GM21576 (cell line): Measurements from ENCODE around the gene HS3ST4.
"Not testable (repeated sequence)": the region's sequence is repeated elsewhere in the genome, so short reads cannot be mapped to it uniquely, and the experiment has no call there.

Source experiments
- ATAC-seq: cut with Tn5 transposase; IDR thresholded peaks from one replicate; pipeline ENCODE4 v1.9.1; 2021; ENCODE audit warnings: mild to moderate bottlenecking, moderate library complexity; ENCODE audit not compliant: unreplicated experiment

Gene HS3ST4

GRCh38 chr16:26071101-26071866 is 379.5 kb downstream of the HS3ST4 start:
- no peak for ATAC-seq

GRCh38 chr16:26078716-26079355 is 387.1 kb downstream of the HS3ST4 start:
- ATAC-seq, result no peak

- no peak for ATAC-seq
Measured at GRCh38 chr16:26087091-26087490, 395.3 kb downstream of the HS3ST4 start.

- no peak for ATAC-seq
Measured at GRCh38 chr16:26091511-26091910, 399.8 kb downstream of the HS3ST4 start.

GRCh38 chr16:26098206-26098605 is 406.4 kb downstream of the HS3ST4 start:
- not testable (repeated sequence) for ATAC-seq

GRCh38 chr16:26102369-26102768 is 410.6 kb downstream of the HS3ST4 start:
- ATAC-seq, result no peak

GRCh38 chr16:26108836-26109505 is 417.2 kb downstream of the HS3ST4 start:
- ATAC-seq, result no peak

GRCh38 chr16:26111900-26112299 is 420.1 kb downstream of the HS3ST4 start:
- no peak for ATAC-seq

GRCh38 chr16:26118575-26118974 is 426.8 kb downstream of the HS3ST4 start:
- ATAC-seq, result no peak

- ATAC-seq, result no peak
Measured at GRCh38 chr16:26120729-26121128, 429.0 kb downstream of the HS3ST4 start.

- no peak for ATAC-seq
Measured at GRCh38 chr16:26128296-26128695, 436.5 kb downstream of the HS3ST4 start.

GRCh38 chr16:26129997-26130396 is 438.2 kb downstream of the HS3ST4 start:
- ATAC-seq, result no peak

GRCh38 chr16:26133416-26134093 is 441.8 kb downstream of the HS3ST4 start:
- ATAC-seq, result no peak

GRCh38 chr16:26134588-26134987 is 442.8 kb downstream of the HS3ST4 start:
- no peak for ATAC-seq

GRCh38 chr16:26137956-26138355 is 446.2 kb downstream of the HS3ST4 start:
- no peak for ATAC-seq

- no peak for ATAC-seq
Measured at GRCh38 chr16:26139091-26139490, 447.3 kb downstream of the HS3ST4 start.

GRCh38 chr16:26139884-26140283 is 448.1 kb downstream of the HS3ST4 start:
- ATAC-seq, result no peak

- no peak for ATAC-seq
Measured at GRCh38 chr16:26149364-26150190, 457.8 kb downstream of the HS3ST4 start.

GRCh38 chr16:26155221-26155620 is 463.5 kb downstream of the HS3ST4 start:
- no peak for ATAC-seq

GRCh38 chr16:26157319-26157718 is 465.6 kb downstream of the HS3ST4 start:
- no peak for ATAC-seq
